K562 (cell line): ENCODE data around the gene MT1M. TPM values are rescaled to one million over a fixed set of nuclear protein-coding genes. Genes with fewer than 3 reads are reported as not detected.

ENCODE experiments used
- ATAC-seq: fragments of 200-7000 bp; cut with Tn5 transposase; 3 replicates; pipeline ENCODE4 v1.9.1; 2020; ENCODE audit warnings: moderate library complexity
- BruUV-seq: library from RNA; stranded (reverse); fragments of 400-500 nt; replicated peaks from 2 replicates; lab custom pipeline; 2021; lab: Mats Ljungman, UMichigan
- CTCF ChIA-PET: fragments of 300-600 bp; formaldehyde crosslinking; extraction: SDS; loops from one replicate; lab custom pipeline; 2021; ENCODE audit warnings: low intra/inter-chr PET ratio; lab: Yijun Ruan, JAX
- POLR2A ChIA-PET: fragments of 300-600, 350-650 bp; sonication (Branson Sonifier 250); formaldehyde crosslinking; extraction: SDS; loops from one replicate; lab custom pipeline; 2021; ENCODE audit warnings: antibody characterized with exemption, inconsistent platforms; lab: Yijun Ruan, JAX
- DNase-seq, 4 experiments: peaks; one replicate each; pipeline versions ENCODE4 v3.0.0 to v3.0.0-alpha.2; 2011 to 2018; ENCODE audit warnings: low spot score in 3 of 4, mixed read lengths in 3 of 4; ENCODE audit errors: extremely low read depth in 1 of 4
- FAIRE-seq: peaks from 2 replicates; lab custom pipeline; 2011; peaks lifted over from hg19 to GRCh38; lab: Jason Lieb, UNC
- H2AFZ ChIP-seq: 2 replicates; pipeline ENCODE4 v1.6.0; 2011; ENCODE audit warnings: low read depth, low read length, control low read depth, inconsistent platforms
- H3K27ac ChIP-seq: fragments of 200-600 bp; 3 replicates; pipeline ENCODE4 v1.8.0; 2011; ENCODE audit warnings: low read depth, mild to moderate bottlenecking, control low read depth, inconsistent platforms, low read length, moderate library complexity, mixed read lengths; ENCODE audit errors: extremely low read depth
- H3K27me3 ChIP-seq, 2 experiments: fragments of 300-600 bp in 1 of 2; 2 replicates in 1 of 2; 3 replicates in 1 of 2; pipeline versions ENCODE4 v1.6.0 to v1.8.0; 2011; ENCODE audit warnings: inconsistent platforms in 2 of 2, low read length in 2 of 2, mild to moderate bottlenecking in 1 of 2, mixed read lengths in 1 of 2, moderate library complexity in 1 of 2; ENCODE audit not compliant: control insufficient read depth in 2 of 2, insufficient read depth in 2 of 2
- H3K36me3 ChIP-seq: fragments of 300-600 bp; 3 replicates; pipeline ENCODE4 v1.8.0; 2011; ENCODE audit warnings: mild to moderate bottlenecking, low read length, inconsistent platforms; ENCODE audit not compliant: control insufficient read depth, insufficient read depth
- H3K4me1 ChIP-seq, 2 experiments: fragments of 200-600 bp in 1 of 2; replicated peaks in 1 of 2; 2 replicates in 1 of 2; 3 replicates in 1 of 2; pipeline versions ENCODE4 v1.5.1 to v1.8.0; 2011; ENCODE audit warnings: inconsistent platforms in 2 of 2, low read length in 2 of 2, mild to moderate bottlenecking in 1 of 2, mixed read lengths in 1 of 2, moderate library complexity in 1 of 2; ENCODE audit not compliant: control insufficient read depth in 2 of 2, insufficient read depth in 2 of 2
- H3K4me2 ChIP-seq: 2 replicates; pipeline ENCODE4 v1.6.1; 2011; ENCODE audit warnings: low read length, control low read depth, inconsistent platforms, mixed read lengths; ENCODE audit not compliant: insufficient read depth
- H3K4me3 ChIP-seq: fragments of 200-600 bp; sonication (generic), shearing (Covaris generic); 2 replicates; pipeline ENCODE4 v1.5.1; 2016; ENCODE audit warnings: control low read depth, inconsistent platforms
- H3K79me2 ChIP-seq: fragments of 200-600 bp; 3 replicates; pipeline ENCODE4 v1.8.0; 2011; ENCODE audit warnings: low read length, inconsistent platforms; ENCODE audit not compliant: control insufficient read depth, insufficient read depth
- H3K9ac ChIP-seq, 2 experiments: 2 replicates each; pipeline versions ENCODE4 v1.6.0 to v1.6.1; 2011; ENCODE audit warnings: low read depth in 2 of 2, low read length in 2 of 2, control low read depth in 1 of 2, inconsistent platforms in 1 of 2, mild to moderate bottlenecking in 1 of 2, mixed read lengths in 1 of 2; ENCODE audit not compliant: insufficient read depth in 1 of 2
- H3K9me1 ChIP-seq: one replicate; pipeline ENCODE4 v1.6.0; 2011; ENCODE audit warnings: inconsistent platforms, mild to moderate bottlenecking, low read length, moderate library complexity; ENCODE audit not compliant: control insufficient read depth, insufficient read depth
- H3K9me3 ChIP-seq: replicated peaks from 2 replicates; pipeline ENCODE4 v1.5.1; 2011; ENCODE audit warnings: low read depth, low read length, inconsistent platforms; ENCODE audit not compliant: control insufficient read depth, insufficient read depth
- H4K20me1 ChIP-seq: replicated peaks from 2 replicates; pipeline ENCODE4 v1.6.1; 2011; ENCODE audit warnings: low read length, inconsistent platforms, mixed read lengths; ENCODE audit not compliant: control insufficient read depth, insufficient read depth
- ARNT ChIP-seq, 2 experiments: fragments of 450-650 bp; IDR thresholded peaks; 2 replicates each; pipeline ENCODE4 v1.6.1; 2016; ENCODE audit warnings: mild to moderate bottlenecking in 1 of 2
- CBX8 ChIP-seq: fragments of 200-600 bp; sonication (generic); IDR thresholded peaks from 2 replicates; pipeline ENCODE4 v1.6.1; 2012; ENCODE audit warnings: borderline replicate concordance, mixed run types, low read depth, mild to moderate bottlenecking, moderate library complexity, mixed read lengths, low read length, control low read depth, inconsistent platforms; ENCODE audit not compliant: poor library complexity, severe bottlenecking; ENCODE audit errors: extremely low read depth
- GABPA ChIP-seq: fragments of 200-800 bp; sonication (Bioruptor generic); conservative IDR thresholded peaks from 2 replicates; pipeline ENCODE4 v1.6.1; 2016; ENCODE audit warnings: low read depth, missing genetic modification characterization, missing compliant biosample characterization
- GTF2B ChIP-seq: IDR thresholded peaks from 2 replicates; pipeline ENCODE4 v1.6.1; 2011; ENCODE audit not compliant: insufficient read length; ENCODE audit errors: extremely low read depth
- GTF2E2 ChIP-seq: fragments of 200-800 bp; sonication (Bioruptor generic); IDR thresholded peaks from 2 replicates; pipeline ENCODE4 v1.6.1; 2016; ENCODE audit warnings: missing genetic modification characterization, missing compliant biosample characterization
- GTF2F1 ChIP-seq: IDR thresholded peaks from 2 replicates; pipeline ENCODE4 v1.6.1; 2011; ENCODE audit warnings: low read depth, low read length, improper control_type of control experiment
- MCM3 ChIP-seq: fragments of 450-650 bp; IDR thresholded peaks from 2 replicates; pipeline ENCODE4 v1.6.1; 2016
- MEF2D ChIP-seq: conservative IDR thresholded peaks from 2 replicates; pipeline ENCODE4 v1.6.1; 2016; ENCODE audit warnings: low read depth, missing genetic modification characterization, missing compliant biosample characterization
- PHF21A ChIP-seq: fragments of 450-650 bp; IDR thresholded peaks from 2 replicates; pipeline ENCODE4 v1.6.1; 2017; ENCODE audit warnings: low read depth, borderline replicate concordance
- PTBP1 ChIP-seq: fragments of 200-400 bp; formaldehyde crosslinking; IDR thresholded peaks from 2 replicates; pipeline ENCODE4 v1.6.1; 2017; ENCODE audit warnings: low read depth, low read length
- TARDBP ChIP-seq: fragments of 450-650 bp; IDR thresholded peaks from 2 replicates; pipeline ENCODE4 v1.6.1; 2016
- THRA ChIP-seq: fragments of 450-650 bp; IDR thresholded peaks from 2 replicates; pipeline ENCODE4 v1.6.1; 2017; ENCODE audit warnings: mild to moderate bottlenecking, moderate library complexity
- ZBTB43 ChIP-seq: sonication (generic); formaldehyde crosslinking; IDR thresholded peaks from 2 replicates; pipeline ENCODE4 v1.8.0; 2023; ENCODE audit warnings: mild to moderate bottlenecking, missing genetic modification reagents
- ZFP1 ChIP-seq: fragments of 450-650 bp; formaldehyde crosslinking; IDR thresholded peaks from 2 replicates; pipeline ENCODE4 v1.4.0; 2020; ENCODE audit warnings: mild to moderate bottlenecking, mixed read lengths
- WGBS: fragments of 100-300 bp; shearing (Covaris generic); methylation state at CpG from one replicate; pipeline ENCODE4 v1.1.6; 2016; ENCODE audit warnings: low coverage, mixed read lengths; ENCODE audit not compliant: insufficient coverage; ENCODE audit errors: missing lambda C conversion rate; 5-methylcytosine and 5-hydroxymethylcytosine counted together
- in situ Hi-C: fragments of 300-500 bp; cut with MboI; formaldehyde crosslinking; loops from 4 replicates; pipeline ENCODE4 v1.15.0; 2018; ENCODE audit warnings: inconsistent platforms, mixed read lengths
- intact Hi-C: fragments of 100-400 bp; cut with micrococcal nuclease; formaldehyde crosslinking; loops from 2 replicates; pipeline ENCODE4 v1.14.2; 2022
- polyA plus RNA-seq, 8 experiments: library from polyadenylated mRNA; depleted of rRNA in 4 of 8; stranded (reverse) in 5 of 8; unstranded in 3 of 8; fragments of >200 nt; fragmentation: Nextera tagmentation in 2 of 8; fragmentation: Illumina TruSeq in 1 of 8; extraction: Ambion mirVana in 2 of 8; extraction: Trizol in 1 of 8; gene quantifications; 2 replicates each; pipeline versions ENCODE4 v1.2.1 to v1.2.3, GENCODE V29; 2011 to 2014; ENCODE audit warnings: inconsistent platforms in 1 of 8, missing spikeins in 1 of 8
- total RNA-seq, 7 experiments: library from RNA; depleted of rRNA in 6 of 7; stranded (reverse); fragments of >200 nt in 6 of 7; fragmentation: Illumina TruSeq in 2 of 7; extraction: Trizol in 2 of 7; gene quantifications; 2 replicates each; pipeline versions ENCODE4 v1.2.1 to v1.2.3, GENCODE V29; 2011 to 2021; ENCODE audit warnings: low replicate concordance in 1 of 7

Gene MT1M
- total and polyA plus RNA-seq, 9 of the 15 experiments (the other 6 are each of a cell fraction or from before 2014, with no cell fraction given) = not detected

- intact Hi-C loops = no loop called here
- no peaks in the 10 kb centered on the region for H3K36me3 ChIP-seq
- no peak for FAIRE-seq
- H3K4me1 ChIP-seq = peaks cover 0 to 7% of the 10 kb centered on the region in 2 experiments; a peak in 2 of 5 replicates
- DNase-seq = no peak
- in situ Hi-C loops = no loop called here
- no peak overlapping the region for H3K27ac ChIP-seq
- no peaks in the 10 kb centered on the region; the same call in 1 of the 2 replicates for H4K20me1 ChIP-seq
- ChIA-PET POLR2A (interaction anchor here (0.6 kb wide), 1 partner anchor 647 kb away, joined by 3 read pairs; no protein-coding TSS in a partner anchor), CTCF (no interaction called here)
- no peaks in the 10 kb centered on the region for H3K79me2 ChIP-seq
- no peak for TF ChIP-seq MEF2D
- no peak overlapping the region for H3K4me3 ChIP-seq
- no peaks in the 10 kb centered on the region for H3K9me1 ChIP-seq
- no peaks in the 10 kb centered on the region for H3K9me3 ChIP-seq
- no TSS peak for BruUV-seq
- H3K9ac ChIP-seq = no peak overlapping the region
- H3K4me2 ChIP-seq = no peak overlapping the region
- no peak overlapping the region for H2AFZ ChIP-seq
- 0% methylated on average over 1 of the region's 1 CpG for WGBS
- peaks cover 26 to 67% of the 10 kb centered on the region in 2 experiments; a peak in 4 of 5 replicates for H3K27me3 ChIP-seq
- no peak for ATAC-seq
Observed at GRCh38 chr16:56652600-56652999, 20.1 kb downstream of the MT1M start.

- Histone ChIP-seq H3K27me3 (peaks cover 27 to 67% of the 10 kb centered on the region in 2 experiments; a peak in 4 of 5 replicates), H3K36me3 (no peaks in the 10 kb centered on the region), H4K20me1 (no peaks in the 10 kb centered on the region), H3K9me1 (no peaks in the 10 kb centered on the region), H3K4me3 (no peak overlapping the region), H3K27ac (no peak overlapping the region), H3K4me1 (peaks cover 0 to 6% of the 10 kb centered on the region in 2 experiments; a peak in 2 of 5 replicates), H3K9me3 (no peaks in the 10 kb centered on the region), H3K79me2 (no peaks in the 10 kb centered on the region), H3K9ac (no peak overlapping the region), H2AFZ (no peak overlapping the region), H3K4me2 (no peak overlapping the region)
- DNase-seq (no peak), FAIRE-seq (no peak), ATAC-seq (no peak)
- CTCF ChIA-PET = no interaction called here
- intact Hi-C loops (no loop called here), in situ Hi-C loops (no loop called here)
- BruUV-seq = no TSS peak
- 0% methylated on average over 7 of the region's 7 CpGs for WGBS
- POLR2A ChIA-PET = interaction anchor here (0.7 kb wide), 1 partner anchor 23 kb away, joined by 3 read pairs; no protein-coding TSS in a partner anchor
- TF ChIP-seq PTBP1 (no peak), TARDBP (no peak), MCM3 (no peak), CBX8 (no peak), GTF2B (no peak), ARNT (IDR thresholded peaks at IDR 0.05) (no peak), ZFP1 (CRISPR knock-in tag) (no peak), GTF2E2 (no peak), ZBTB43 (CRISPR knock-in tag) (no peak), GABPA (no peak), GTF2F1 (no peak), THRA (no peak), PHF21A (no peak)
Observed at GRCh38 chr16:56653218-56653617, 20.8 kb downstream of the MT1M start.
